HG03039 (cell line): ENCODE measurements around the gene NEK1.
"Not testable (repeated sequence)": the region's sequence is repeated elsewhere in the genome, so short reads cannot be mapped to it uniquely, and the experiment has no call there.

Experiments used
- ATAC-seq: cut with Tn5 transposase; IDR thresholded peaks from one replicate; pipeline ENCODE4 v1.9.1; 2021; ENCODE audit warnings: mild to moderate bottlenecking, moderate library complexity; ENCODE audit not compliant: unreplicated experiment

Gene NEK1

DNA sequence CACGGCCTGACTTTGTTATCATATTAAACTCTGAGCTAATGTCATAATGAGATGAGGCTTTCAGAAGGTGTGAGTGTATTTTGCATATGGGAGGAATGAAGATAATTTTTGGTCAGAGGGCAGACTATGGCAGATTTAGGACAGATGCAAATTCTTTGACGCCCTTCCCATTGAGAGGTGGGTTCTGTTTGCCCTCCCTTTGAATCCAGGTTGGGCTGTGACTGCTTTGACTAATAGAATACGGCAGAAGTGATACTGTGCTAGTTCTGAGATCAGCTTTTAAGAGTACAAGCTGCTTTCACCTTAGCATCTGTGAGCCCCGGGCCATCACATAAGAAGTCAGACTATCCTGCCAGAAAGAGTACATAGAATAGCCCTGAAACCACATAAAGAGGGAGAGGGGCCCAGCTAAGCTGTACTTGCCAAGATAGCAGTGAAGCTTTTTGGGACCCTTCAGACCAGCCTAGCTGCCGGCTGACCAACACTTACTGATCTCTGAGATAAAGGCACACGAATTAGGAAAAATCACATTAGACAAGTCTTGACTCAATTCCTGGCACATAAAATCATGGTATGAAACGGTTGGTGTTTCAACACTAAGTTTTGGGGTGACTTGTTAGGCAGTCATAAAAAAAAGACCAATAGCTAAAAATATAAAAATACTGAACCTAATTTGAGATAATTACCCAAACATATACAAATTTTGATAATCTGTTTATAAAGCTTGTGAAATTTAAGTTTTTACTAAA, 174.9 kb downstream of the NEK1 start:
- ATAC-seq: peak; percentile 88

DNA sequence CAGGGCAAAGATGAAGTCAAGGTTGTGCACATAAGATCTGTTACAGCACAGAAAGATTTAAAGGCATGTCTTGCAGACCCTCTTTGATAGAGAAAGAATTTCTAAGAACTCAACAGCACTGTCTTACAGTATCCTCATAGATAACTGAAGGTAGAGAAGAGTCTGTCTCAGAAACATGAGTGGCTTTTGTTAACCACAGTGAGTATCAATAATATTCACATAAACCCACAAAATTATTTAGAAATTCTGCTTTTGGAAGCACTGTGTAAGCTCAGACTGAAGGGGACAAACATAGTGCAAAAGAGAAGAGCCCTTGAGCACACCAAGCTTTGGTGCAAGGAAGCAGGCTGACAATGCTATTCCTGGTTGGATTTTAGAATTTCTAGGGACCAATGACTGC, 175.6 kb downstream of the NEK1 start:
- ATAC-seq: no peak

DNA sequence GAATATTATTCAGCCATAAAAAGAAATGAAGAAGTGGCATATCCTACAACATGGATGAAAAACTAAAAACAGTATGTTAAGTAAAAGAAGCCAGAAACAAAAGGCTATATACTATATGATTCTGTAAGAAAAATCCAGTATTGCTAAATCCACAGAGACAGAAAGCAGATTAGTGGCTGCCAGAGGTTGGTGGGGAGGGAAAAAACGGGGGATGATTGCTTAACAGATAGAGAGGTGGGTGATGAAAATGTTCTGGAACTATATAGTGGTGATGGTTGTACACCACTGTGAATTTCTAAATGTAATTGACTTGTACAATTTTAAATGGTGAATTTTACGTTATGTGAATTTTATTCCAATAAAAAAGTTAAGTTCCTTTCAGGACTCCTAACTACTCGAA, 184.0 kb downstream of the NEK1 start:
- no peak for ATAC-seq

DNA sequence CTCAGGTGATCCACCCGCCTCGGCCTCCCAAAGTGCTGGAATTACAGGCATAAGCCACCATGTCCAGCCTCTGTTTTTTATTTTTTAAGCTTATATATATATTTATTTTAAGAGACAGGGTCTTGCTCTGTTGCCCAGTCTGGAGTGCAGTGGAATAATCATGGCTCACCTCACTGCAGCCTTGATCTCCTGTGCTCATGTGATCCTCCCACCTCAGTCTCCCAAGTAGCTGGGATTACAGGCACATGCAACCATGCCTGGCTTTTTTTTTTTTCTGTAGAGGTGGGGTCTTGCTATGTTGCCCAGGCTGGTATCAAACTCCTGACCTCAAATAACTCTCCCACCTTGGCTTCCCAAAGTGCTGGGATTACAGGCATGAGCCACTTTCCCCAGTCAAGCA, 184.7 kb downstream of the NEK1 start:
- not testable (repeated sequence) for ATAC-seq

DNA sequence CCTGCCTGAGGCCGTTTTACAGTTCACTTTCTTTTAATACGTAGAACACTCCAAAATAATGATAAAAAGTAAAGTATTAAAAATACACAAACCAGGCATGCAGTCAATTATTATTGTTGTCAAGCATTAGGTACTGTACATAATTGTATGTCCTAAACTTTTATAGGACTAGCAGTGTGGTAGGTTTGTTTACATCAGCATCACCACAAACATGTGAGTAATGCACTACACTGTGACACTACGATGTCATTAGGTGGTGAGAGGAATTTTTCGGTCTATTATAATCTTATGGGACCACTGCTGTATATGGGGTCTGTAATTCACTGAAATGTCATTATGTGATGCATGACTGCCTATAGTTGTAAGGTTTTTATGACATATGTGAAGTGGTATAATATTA, 192.1 kb downstream of the NEK1 start:
- no peak for ATAC-seq

DNA sequence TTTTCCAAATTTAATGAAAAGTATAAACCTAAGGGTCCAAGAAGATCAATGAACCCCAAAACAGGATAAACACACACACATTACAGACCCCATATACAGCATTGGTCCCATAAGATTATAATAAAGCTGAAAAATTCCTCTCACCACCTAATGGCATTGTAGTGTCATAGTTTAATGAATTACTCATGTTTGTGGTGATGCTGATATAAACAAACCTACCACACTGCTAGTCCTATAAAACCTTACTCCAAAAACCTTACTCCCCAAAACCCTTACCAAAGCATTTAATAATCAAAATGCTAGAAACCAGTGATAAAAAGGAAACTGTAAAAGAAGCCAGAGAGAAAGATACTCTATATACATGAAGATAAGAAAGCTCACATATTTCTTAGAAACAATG, 193.5 kb downstream of the NEK1 start:
- no peak for ATAC-seq

DNA sequence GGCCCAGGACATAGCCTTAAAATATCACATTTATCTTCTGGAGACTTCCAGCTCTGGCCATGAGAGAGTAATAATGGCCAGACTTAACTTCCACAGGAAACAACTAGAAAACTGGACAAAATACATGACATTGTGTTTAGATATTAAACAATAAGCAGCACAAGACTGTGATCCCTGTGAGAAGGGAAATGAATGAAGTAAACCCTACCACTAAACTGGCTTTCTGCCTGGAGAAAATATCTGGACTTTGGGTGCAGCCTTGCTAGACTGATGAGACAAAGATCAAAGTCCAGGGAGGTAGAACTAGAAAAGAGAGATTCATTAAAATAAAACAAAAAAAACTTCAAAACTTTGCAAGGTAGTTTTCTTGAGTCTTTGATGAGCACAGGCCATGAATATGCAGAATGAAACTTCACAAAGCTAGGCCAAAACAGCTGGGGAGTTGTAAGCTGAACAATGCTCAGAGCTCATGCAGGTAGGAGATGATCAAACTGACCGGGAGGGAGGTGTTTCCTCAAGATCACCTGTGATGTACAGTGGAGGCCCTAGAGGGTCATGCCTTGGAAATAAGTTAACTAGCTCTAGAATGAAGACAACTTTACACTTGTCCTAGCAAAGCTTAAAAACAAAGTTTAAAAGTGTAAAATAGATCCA, 194.6 kb downstream of the NEK1 start:
- no peak for ATAC-seq

DNA sequence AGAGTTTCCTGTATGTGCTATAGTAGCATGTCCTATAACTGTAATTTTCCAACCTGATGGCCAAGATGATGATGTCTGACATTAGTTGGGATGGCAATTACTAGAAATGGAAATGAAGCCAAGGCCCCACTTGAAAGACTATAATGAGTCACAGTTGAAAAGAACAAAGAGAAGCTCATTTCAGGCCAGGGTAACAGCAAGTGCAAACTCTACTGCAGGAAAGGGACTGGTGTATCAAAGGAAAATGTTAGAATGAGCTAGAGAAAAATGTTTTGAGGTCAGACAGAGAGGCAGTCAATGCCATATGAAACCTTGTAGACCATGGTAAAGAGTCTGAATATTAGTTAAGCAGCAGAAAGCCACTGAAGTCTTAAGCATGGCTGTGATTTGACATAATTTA, 195.4 kb downstream of the NEK1 start:
- ATAC-seq: peak; percentile 63

DNA sequence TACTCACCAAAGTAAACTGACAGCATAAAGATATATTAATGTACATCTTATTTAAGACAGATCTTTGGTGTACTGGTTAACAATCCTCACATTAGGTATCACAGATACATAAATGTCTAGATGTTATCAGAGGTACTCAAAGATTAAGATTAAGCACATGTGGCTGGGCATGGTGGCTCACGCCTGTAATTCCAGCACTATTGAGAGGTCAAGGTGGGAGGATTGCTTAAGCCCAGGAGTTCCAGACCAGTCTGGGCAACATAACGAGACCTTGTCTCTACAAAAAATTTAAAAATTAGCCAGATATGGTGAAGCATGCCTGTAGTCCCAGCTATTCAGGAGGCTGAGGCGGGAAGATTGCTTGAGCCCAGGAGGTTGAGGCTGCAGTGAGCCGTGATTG, 195.9 kb downstream of the NEK1 start:
- ATAC-seq: no peak

DNA sequence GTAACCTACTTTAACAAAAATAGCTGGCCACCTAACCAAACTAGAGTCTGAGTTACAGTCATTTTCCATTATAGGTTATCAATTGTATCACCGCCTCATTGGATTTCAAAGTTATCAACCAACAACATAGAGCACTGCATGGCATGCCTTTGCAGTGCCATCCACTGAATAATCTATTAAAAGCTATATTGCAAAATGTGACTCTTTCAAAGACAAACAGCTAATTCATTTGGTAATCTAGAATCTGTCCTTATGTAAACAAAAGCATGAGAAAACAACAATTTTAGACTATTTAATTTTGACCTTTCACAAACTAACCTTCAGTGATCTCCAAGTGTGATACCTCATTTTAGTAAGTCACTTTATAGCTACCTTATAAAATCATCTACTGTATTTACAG, 197.5 kb downstream of the NEK1 start:
- ATAC-seq: no peak

DNA sequence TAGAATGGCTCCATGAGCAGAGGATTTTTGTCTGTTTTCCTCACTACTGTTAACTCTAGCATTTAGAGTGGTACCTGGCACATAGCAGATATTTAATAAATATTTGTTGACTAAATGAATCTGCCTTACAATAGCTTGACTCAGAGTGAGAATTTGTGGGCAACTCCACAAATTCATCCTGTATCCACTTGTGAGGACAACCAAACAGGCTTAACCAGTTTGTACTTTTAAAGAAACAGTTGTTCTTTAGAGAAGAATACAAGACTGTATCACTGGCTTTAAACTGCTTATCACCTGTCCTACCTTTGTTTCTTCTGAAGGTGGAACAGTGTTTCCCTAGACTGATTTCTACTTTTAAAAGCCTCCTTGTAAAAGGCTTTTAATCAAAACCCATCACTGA, 200.3 kb downstream of the NEK1 start:
- ATAC-seq: no peak

DNA sequence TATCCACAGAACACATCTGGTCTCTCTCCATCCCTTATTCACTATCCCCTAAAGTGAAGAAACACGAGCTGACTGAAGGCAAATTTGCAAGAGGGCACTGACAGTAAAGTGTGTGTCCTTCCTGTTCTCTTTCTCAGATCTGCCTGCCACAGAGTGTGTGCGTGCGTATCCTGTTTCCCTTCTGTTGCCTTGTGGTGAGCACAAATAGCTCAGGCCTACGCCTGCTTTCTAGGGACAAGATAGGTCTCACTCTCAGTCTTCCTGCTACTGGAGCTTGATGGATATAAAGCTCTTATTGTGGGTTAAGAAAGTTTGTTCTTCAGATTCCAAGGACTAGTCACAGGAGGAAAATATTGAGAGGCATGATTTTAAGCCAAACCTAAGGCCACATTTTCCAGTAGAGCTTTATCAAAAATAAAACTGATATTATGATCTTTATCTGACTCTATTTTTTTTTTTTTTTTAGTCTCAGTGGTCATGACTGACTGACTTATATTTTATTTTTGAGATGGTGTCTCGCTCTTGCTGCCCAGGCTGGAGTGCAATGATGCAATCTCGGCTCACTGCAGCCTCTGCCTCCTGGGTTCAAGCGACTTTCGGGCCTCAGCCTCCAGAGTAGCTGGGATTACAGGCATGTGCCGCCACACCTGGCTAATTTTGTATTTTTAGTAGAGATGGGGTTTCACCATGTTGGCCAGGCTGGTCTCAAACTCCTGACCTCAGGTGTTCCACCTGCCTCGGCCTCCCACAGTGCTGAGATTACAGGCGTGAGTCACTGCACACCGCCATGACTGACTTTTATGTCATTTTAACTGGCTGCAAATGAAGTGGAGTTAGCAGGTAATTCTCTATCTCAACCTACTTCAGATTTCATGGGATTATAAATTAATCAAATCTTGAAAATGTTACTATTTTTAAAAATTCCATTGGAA, 201.3 kb downstream of the NEK1 start:
- ATAC-seq: peak; percentile 99

DNA sequence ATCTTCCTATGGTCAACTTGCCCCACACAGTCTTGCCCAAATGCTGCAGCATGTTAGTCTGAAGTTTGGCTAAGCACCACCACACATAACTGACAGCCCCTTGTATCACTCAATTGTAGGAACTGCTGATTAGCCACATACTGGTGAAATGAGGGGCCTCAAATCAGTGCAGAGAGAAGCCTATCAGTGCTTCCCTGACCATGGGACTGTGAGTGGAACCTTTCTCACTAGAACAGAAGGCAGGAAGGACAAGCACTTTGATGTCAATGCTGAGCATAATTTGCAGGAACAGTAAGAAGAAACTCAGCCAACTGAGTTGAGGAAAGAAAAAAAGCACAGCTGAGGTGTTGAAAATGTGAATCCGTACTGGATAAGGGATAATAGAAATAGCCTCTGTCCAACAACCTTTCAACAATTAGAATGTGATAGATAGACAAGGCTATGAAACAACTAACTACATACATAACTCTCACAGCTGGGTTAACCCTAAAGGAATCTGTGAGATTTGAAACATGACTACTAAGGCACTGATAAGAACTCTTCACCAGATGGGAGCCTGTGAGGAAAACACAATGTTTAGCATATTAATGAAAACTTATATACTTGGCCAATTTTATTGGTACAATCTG, 205.1 kb downstream of the NEK1 start:
- ATAC-seq: no peak

DNA sequence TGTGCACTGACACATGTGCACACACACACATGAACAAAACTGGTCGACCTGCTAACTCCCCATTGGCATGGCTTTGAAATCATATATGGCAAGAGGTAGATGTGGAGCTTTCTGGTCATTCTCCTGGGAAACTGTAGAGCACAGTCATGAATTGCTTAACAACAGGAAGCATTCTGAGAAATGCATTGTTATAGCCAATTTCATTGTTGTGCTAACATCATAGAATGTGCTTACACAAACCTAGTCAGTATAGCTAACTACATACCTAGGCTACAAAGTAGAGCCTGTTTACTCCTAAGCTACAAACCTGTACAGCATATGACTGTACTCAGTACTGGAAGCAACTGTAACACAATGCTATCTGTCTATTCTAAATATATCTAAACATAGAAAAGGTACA, 207.4 kb downstream of the NEK1 start:
- ATAC-seq: no peak

DNA sequence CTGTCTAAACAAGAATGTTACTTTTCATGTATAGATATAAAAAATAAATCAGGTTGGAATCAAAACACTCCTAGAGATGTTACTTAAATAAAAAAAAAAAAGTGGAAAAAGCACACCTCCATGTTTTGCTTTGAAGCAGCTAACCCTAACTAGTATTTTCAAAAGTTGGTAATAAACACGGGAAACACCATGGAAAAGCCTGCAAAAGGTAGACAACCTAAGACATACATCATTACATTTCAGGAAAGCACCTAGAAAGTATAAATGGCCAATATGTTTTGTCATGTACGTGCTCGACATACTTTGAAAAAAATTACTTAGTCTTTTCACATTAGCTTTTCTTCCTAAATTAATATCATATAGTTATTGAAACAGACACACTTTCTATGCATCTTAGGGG, 211.6 kb downstream of the NEK1 start:
- ATAC-seq: no peak

DNA sequence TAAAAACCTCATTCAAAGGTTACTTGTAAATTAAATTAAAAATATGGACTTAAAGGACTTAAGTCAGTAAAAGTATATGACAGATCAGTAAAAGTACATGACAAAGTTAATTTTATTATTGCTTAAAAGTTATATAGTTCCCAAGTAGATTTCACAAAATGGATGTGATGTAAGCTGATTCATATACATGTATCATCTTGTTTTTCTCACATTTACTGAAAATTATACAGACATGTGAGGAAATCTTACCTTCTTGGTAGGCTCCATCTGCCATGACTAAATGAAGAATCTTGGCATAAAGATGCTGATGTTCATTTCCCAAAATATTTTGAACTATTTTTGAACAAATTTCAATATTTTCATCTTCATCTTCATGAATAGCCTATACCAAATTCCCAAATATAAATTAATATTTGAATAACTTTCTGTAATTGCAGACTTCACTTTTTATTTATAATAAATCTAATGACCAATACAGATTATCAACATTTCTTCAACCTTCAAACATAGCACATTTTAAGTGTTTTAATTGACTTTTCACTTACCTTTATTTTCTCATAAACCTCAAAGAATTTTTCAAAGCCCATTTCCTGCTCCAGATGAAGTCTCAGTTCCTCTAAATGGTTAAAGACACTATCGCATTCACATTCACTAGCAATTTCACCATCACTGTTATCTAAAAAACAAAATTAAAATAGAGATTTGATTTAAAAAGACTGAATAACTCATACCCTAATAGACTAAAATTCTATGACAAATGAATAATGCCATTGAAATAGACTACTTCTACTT, 212.2 kb downstream of the NEK1 start:
- ATAC-seq: no peak

DNA sequence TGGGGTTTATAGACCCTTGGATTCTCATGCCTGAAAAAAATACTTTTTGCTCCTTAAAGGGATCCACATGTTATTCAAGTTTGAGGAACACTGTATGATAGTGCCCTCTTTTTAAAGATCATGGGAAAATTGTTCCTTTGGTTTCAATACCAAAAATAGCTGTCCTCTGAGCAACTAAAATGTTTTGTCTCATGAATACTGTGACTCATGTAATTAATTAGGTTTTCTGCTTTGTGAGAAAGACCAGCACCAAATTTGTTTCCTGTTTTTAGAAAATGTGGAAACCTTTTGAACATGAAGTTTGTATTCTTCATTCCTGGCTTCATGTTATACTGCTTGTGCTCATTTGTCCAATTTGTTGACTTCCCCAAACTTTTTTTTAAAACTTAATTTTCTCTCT, 214.1 kb downstream of the NEK1 start:
- ATAC-seq: no peak

DNA sequence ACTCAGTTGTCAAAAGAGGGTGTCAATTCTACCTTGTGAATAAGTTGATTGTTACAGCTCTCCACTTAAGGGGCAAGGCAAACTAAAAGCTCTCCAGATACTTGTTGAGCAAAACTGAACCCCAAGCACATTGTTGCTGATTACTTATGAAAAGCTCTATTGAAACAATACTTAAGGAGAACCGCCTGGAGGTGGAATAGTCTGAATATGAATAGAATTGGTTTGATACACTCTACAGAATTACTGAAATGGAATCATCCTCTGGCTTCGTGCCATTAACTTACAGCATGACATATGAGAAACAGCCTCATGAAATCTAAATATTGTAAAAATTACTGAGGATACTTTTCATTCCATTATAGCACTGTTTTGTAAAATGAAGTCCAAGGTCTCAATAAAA, 214.6 kb downstream of the NEK1 start:
- no peak for ATAC-seq

DNA sequence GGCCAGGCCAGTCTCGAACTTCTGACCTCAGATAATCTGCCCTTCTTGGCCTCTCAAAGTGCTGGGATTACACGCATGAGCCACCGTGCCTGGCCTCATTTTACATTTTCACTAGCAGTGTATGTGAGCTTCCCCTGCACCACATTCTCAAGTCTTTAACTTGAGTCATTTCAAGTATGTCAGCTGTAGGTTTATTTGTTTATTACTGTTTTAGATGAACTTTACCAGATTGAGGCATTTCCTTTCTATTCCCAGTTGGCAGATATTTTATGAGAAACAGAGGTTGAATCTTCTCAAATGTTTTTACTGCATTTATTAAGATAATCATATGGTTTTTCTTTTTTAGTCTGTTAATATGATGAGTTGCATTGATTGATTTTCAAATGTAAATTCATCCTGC, 227.0 kb downstream of the NEK1 start:
- ATAC-seq: no peak

DNA sequence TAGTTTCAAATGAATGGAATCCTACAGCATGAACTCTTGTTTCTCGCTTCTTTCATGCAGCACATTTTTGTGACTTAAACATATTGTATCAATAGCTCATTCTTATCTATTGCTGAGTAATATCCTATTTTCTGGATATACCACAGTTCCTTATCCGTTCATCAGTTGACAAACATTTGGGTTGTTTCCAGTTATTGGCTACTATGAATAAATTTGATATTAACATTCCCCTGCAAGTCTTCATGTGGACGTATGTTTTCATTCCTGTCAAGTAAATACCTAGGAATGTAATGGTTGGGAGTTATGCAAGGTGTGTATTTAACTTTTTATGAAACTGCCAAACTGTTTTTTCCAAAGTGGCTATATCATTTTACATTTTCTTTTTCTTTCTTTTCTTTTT, 227.6 kb downstream of the NEK1 start:
- ATAC-seq: no peak

DNA sequence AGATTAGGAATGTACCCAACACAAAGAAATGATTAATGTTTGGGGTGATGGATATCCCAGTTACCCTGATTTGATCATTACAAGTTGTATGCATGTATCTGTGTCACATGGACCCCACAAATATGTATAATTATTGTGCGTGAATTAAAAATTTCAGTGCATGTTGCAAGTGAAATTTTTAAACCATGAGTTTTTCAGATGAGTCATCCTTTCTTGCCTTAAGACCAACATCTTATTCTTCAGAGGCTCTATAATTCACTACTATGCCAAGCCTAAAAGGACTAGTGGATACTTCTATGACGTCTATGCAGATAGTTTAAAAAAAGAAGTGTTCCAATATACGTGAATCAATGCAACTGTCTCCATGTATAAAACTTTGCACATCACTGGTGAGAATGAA, 228.7 kb downstream of the NEK1 start:
- ATAC-seq: no peak
